K562 (cell line): ENCODE results near the gene ABCC10. TPM values are rescaled to one million over a fixed set of nuclear protein-coding genes. Genes with fewer than 3 reads are reported as not detected.

Experiments
- BRF2 ChIP-seq: IDR thresholded peaks from 3 replicates; pipeline ENCODE4 v1.6.1; 2011; ENCODE audit warnings: borderline replicate concordance, mild to moderate bottlenecking; ENCODE audit not compliant: insufficient read length, insufficient read depth
- CC2D1A ChIP-seq: fragments of 450-650 bp; IDR thresholded peaks from 2 replicates; pipeline ENCODE4 v1.6.1; 2017; ENCODE audit warnings: mild to moderate bottlenecking
- MYC ChIP-seq, 2 experiments: fragments of 250-450 bp in 1 of 2; sonication (Bioruptor Pico) in 1 of 2; IDR thresholded peaks; 2 replicates each; pipeline versions ENCODE4 v1.5.1 to v1.6.1; 2012 to 2021; ENCODE audit warnings: low read depth in 2 of 2, borderline replicate concordance in 1 of 2, improper control_type of control experiment in 1 of 2, low read length in 1 of 2, mild to moderate bottlenecking in 1 of 2, moderate library complexity in 1 of 2
- PREB ChIP-seq: sonication (generic); formaldehyde crosslinking; IDR thresholded peaks from 2 replicates; pipeline ENCODE4 v1.8.1; 2023; ENCODE audit warnings: mild to moderate bottlenecking, missing genetic modification reagents
- PRPF4 ChIP-seq: fragments of 200-400 bp; formaldehyde crosslinking; IDR thresholded peaks from one replicate; pipeline ENCODE4 v1.6.1; 2017; ENCODE audit warnings: low read length, low read depth, mild to moderate bottlenecking; ENCODE audit not compliant: insufficient read depth, poor library complexity, severe bottlenecking
- RAD51 ChIP-seq: fragments of 450-650 bp; IDR thresholded peaks from 2 replicates; pipeline ENCODE4 v1.7.1; 2016; ENCODE audit warnings: low read depth, mild to moderate bottlenecking, borderline replicate concordance
- RBM15 ChIP-seq: fragments of 200-400 bp; formaldehyde crosslinking; IDR thresholded peaks from 2 replicates; pipeline ENCODE4 v1.6.1; 2018; ENCODE audit warnings: mild to moderate bottlenecking, low read length, moderate library complexity; ENCODE audit not compliant: insufficient read depth
- SAFB2 ChIP-seq: fragments of 200-400 bp; formaldehyde crosslinking; IDR thresholded peaks from 2 replicates; pipeline ENCODE4 v1.6.1; 2018; ENCODE audit warnings: borderline replicate concordance, low read length, low read depth, moderate library complexity; ENCODE audit not compliant: severe bottlenecking
- SMARCE1 ChIP-seq: fragments of 450-650 bp; IDR thresholded peaks from 2 replicates; pipeline ENCODE4 v1.7.1; 2016; ENCODE audit warnings: mild to moderate bottlenecking
- SREBF2 ChIP-seq: sonication (generic); formaldehyde crosslinking; IDR thresholded peaks from 2 replicates; pipeline ENCODE4 v1.4.0; 2020; ENCODE audit warnings: mild to moderate bottlenecking, missing genetic modification reagents
- ZFP36 ChIP-seq: fragments of 150-350 bp; IDR thresholded peaks from 2 replicates; pipeline ENCODE4 v1.6.1; 2018; ENCODE audit warnings: low read length, low read depth; ENCODE audit not compliant: partially characterized antibody
- ZKSCAN8 ChIP-seq: fragments of 200-800 bp; sonication (Bioruptor generic); IDR thresholded peaks from 2 replicates; pipeline ENCODE4 v1.6.1; 2016; ENCODE audit warnings: missing genetic modification characterization, missing compliant biosample characterization
- ZNF184 ChIP-seq: sonication (generic); formaldehyde crosslinking; IDR thresholded peaks from 2 replicates; pipeline ENCODE4 v1.5.0; 2020; ENCODE audit warnings: missing genetic modification reagents
- ZNF282 ChIP-seq: sonication (generic); formaldehyde crosslinking; IDR thresholded peaks from 2 replicates; pipeline ENCODE4 v1.8.1; 2023; ENCODE audit warnings: missing genetic modification reagents
- ZNF696 ChIP-seq: fragments of 250-450 bp; sonication (Bioruptor Pico); conservative IDR thresholded peaks from 2 replicates; pipeline ENCODE4 v1.4.0; 2020; ENCODE audit warnings: mild to moderate bottlenecking, moderate library complexity
- polyA plus RNA-seq, 8 experiments: library from polyadenylated mRNA; depleted of rRNA in 4 of 8; stranded (reverse) in 5 of 8; unstranded in 3 of 8; fragments of >200 nt; fragmentation: Nextera tagmentation in 2 of 8; fragmentation: Illumina TruSeq in 1 of 8; extraction: Ambion mirVana in 2 of 8; extraction: Trizol in 1 of 8; gene quantifications; 2 replicates each; pipeline versions ENCODE4 v1.2.1 to v1.2.3, GENCODE V29; 2011 to 2014; ENCODE audit warnings: inconsistent platforms in 1 of 8, missing spikeins in 1 of 8
- total RNA-seq, 7 experiments: library from RNA; depleted of rRNA in 6 of 7; stranded (reverse); fragments of >200 nt in 6 of 7; fragmentation: Illumina TruSeq in 2 of 7; extraction: Trizol in 2 of 7; gene quantifications; 2 replicates each; pipeline versions ENCODE4 v1.2.1 to v1.2.3, GENCODE V29; 2011 to 2021; ENCODE audit warnings: low replicate concordance in 1 of 7
- TF ChIP-seq, protein P1 (sequence below): fragments of 150-350 bp; IDR thresholded peaks from 2 replicates; pipeline ENCODE4 v1.6.1; 2014; ENCODE audit warnings: low read depth, mild to moderate bottlenecking, low read length, borderline replicate concordance
- TF ChIP-seq, protein P2 (sequence below), 2 experiments: fragments of 450-650 bp; conservative IDR thresholded peaks; 2 replicates each; pipeline ENCODE4 v1.6.1; 2017; ENCODE audit warnings: mild to moderate bottlenecking in 2 of 2, moderate library complexity in 2 of 2

Gene ABCC10
- total and polyA plus RNA-seq, 9 of the 15 experiments (the other 6 are each of a cell fraction or from before 2014, with no cell fraction given): 2.4 to 29.1 (median 13.7) TPM

- TF ChIP-seq, protein P1, sequence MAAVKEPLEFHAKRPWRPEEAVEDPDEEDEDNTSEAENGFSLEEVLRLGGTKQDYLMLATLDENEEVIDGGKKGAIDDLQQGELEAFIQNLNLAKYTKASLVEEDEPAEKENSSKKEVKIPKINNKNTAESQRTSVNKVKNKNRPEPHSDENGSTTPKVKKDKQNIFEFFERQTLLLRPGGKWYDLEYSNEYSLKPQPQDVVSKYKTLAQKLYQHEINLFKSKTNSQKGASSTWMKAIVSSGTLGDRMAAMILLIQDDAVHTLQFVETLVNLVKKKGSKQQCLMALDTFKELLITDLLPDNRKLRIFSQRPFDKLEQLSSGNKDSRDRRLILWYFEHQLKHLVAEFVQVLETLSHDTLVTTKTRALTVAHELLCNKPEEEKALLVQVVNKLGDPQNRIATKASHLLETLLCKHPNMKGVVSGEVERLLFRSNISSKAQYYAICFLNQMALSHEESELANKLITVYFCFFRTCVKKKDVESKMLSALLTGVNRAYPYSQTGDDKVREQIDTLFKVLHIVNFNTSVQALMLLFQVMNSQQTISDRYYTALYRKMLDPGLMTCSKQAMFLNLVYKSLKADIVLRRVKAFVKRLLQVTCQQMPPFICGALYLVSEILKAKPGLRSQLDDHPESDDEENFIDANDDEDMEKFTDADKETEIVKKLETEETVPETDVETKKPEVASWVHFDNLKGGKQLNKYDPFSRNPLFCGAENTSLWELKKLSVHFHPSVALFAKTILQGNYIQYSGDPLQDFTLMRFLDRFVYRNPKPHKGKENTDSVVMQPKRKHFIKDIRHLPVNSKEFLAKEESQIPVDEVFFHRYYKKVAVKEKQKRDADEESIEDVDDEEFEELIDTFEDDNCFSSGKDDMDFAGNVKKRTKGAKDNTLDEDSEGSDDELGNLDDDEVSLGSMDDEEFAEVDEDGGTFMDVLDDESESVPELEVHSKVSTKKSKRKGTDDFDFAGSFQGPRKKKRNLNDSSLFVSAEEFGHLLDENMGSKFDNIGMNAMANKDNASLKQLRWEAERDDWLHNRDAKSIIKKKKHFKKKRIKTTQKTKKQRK: no peak
- no peak for TF ChIP-seq PRPF4
- peak; percentile 81; the same call in 1 of the 2 replicates for TF ChIP-seq SMARCE1
- TF ChIP-seq ZFP36: peak; percentile 10
- no peak for TF ChIP-seq ZKSCAN8 (CRISPR knock-in tag)
- TF ChIP-seq ZNF282 (CRISPR knock-in tag): no peak
- TF ChIP-seq RAD51: no peak
- TF ChIP-seq, protein P2, sequence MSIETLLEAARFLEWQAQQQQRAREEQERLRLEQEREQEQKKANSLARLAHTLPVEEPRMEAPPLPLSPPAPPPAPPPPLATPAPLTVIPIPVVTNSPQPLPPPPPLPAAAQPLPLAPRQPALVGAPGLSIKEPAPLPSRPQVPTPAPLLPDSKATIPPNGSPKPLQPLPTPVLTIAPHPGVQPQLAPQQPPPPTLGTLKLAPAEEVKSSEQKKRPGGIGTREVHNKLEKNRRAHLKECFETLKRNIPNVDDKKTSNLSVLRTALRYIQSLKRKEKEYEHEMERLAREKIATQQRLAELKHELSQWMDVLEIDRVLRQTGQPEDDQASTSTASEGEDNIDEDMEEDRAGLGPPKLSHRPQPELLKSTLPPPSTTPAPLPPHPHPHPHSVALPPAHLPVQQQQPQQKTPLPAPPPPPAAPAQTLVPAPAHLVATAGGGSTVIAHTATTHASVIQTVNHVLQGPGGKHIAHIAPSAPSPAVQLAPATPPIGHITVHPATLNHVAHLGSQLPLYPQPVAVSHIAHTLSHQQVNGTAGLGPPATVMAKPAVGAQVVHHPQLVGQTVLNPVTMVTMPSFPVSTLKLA (conservative IDR thresholded peaks at IDR 0.05): 0 out of 4 replicates have a peak, but pooled peaks of 1 of the 2 experiments have one; percentile 19
- TF ChIP-seq MYC (IDR thresholded peaks at IDR 0.05; ENCODE audit: low read depth, low read length): peak; percentile 62
- no peak for TF ChIP-seq MYC (CRISPR knock-in tag; IDR thresholded peaks at IDR 0.05; ENCODE audit: borderline replicate concordance, low read depth)
- TF ChIP-seq ZNF696 (CRISPR knock-in tag): no peak
- no peak for TF ChIP-seq BRF2
- no peak for TF ChIP-seq PREB
- TF ChIP-seq CC2D1A: no peak
- TF ChIP-seq RBM15: no peak
- no peak for TF ChIP-seq SAFB2
- no peak for TF ChIP-seq SREBF2
- TF ChIP-seq ZNF184 (CRISPR knock-in tag): no peak
Observed at GRCh38 chr6:43391440-43392031, 35.8 kb upstream of the ABCC10 start (continued).
